Measurements from ENCODE around the gene RHBDD3.

RHBDD3 gene

DNA sequence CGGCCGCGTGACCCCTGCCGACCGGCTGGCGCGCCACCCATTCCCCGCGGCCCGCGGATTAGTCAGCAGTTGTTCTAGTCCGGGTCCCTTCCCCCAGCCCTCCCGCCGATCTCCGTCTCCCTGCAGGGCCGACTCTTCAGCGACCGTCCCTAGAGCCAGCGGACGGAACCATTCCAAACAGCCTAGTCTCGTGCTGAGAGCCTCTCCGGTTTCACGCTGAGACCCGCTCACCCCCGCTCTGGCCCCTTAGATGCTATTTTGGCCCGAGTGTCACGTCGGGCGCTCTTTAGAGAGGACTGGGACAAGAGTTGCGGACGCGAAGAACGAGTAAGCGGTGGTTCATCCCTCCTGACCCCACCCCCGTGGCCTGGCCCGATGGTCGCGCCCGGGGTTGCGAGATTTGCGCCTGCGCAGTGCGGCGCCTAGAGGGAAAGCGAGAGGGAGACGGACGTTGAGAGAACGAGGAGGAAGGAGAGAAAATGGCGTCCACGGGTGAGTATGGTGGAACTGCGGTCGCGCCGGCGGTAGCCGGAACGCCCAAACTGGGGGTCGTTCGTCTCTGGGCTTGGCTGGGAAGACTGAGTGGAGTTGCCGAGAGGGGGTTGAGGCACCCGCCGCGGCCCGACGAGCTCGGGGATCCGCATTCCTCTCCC is at the start of gene RHBDD3, which contains the start of gene EWSR1:
RHBDD3 (minus strand) TSS at position 124 of the 653 bp plus-strand sequence. CDS start 2,355 bp downstream, outside the sequence.
EWSR1 (plus strand) TSS at position 411 of the 653 bp plus-strand sequence; CDS start at position 480, 69 bp downstream.
- DNase-seq, result peak; percentile 77

DNA sequence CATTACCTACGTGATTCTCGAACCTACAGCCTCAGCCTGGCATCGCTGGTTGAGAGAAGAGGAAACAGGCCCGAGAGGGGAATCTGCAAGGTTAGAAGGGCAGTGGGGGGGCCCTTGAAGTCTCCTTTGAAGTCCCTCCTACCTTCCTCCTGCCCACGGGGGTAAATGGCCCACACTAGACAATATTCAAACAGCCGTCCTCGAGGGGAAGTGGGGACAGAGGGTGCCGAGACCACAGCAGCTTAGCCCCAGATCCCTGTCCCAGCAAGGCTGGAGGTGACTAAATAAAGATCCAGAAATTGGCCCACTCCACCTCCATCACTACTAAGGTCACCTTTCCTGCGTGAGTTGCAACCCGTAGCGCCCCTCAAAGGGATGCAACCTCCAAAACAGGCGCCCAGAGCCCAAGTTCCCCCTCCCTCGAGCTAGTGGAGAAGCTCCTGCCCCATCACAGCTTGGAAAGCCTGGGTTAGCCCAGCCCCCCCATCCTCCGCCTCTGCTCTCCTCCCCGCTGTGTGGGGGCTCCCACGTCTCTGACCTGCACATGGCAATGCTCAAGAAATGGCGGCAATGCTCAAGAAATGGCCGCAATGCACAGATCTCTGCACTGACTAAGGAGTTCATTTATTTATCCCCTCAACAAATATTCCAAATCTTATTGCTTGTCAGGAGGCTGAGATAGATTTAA is 48.5 kb upstream of the RHBDD3 start:
- DNase-seq, result no peak

DNA sequence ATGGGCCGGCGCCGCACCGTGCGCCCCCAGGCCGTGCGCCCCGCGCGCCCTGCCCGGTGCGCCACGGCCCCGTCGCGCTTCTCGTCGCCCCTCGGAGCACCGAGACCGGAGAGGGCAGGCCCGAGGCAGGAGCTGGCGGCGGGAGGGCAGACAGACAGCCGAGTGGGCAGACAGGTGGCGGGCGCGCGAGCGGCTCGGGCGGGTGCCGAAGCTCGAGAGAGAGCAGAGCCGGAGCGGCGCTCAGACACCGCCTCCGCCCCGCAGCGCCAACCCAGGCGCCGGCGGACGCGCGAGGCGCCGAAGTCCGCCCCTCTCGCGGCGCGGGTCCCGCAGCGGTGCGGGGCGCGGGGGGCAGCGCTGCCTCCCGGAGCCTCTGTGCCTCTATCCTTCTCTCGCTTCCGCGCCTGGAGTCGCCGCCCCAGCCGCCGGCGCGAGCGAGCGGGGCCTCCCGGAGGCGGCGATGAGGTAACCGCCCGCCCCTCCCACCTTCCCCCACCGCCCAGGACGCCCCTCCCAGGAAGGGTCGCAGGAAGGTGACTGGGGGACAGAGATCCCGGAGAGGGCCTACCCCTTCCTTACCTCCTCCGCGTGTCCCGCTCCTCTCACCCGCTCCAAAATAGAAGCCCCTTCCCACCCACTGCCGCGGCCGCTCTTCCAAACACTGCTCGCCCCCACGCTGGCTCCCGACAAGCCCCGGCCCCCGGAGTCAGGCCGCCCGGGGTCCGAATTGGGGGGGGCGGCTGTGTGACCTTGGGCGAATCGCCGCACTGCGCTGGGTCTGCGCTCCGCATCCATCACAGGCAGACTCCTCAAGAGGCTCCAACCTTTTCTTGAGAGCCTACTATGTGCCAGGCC is 47.7 kb upstream of the RHBDD3 start, which contains the start of gene RASL10A:
RASL10A (minus strand) TSS at position 412 of the 855 bp plus-strand sequence. CDS start 451 bp downstream, outside the sequence.
- DNase-seq, result no peak

DNA sequence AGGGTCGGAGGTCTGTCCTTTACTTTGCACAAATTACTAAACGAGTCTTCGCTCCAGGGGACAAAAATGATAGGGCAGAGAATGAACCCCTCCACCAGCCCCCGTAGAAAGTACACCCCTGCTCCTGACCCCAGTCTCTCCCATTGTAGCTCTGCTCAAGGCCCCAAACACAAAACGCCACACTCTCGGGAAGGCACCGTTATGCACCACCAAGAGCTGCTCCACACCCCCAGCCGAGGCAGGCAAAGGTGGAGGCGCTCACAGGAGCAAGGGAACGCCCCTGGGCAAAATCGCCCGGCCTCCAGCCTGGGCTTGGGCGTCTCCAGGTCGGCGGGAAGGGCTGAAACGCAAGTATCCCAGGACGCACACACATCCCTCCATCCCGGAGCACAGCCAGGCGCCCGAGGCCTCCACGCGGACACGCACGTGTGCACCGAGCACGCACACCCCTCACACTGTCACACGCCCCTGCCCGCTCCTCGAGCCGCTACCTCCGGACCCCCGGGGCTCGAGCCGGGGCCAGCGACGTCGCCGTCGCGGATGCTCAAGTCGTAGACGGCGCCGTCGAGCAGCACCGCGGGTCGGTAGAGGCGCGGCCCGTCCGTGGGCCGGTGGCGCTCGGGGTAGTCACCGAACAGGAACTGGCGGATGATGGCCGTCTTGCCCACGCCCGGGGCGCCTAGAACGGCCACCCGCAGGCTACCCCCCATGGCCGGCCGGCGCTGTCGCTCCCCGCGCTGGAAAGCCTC is 46.9 kb upstream of the RHBDD3 start:
- no peak for DNase-seq

DNA sequence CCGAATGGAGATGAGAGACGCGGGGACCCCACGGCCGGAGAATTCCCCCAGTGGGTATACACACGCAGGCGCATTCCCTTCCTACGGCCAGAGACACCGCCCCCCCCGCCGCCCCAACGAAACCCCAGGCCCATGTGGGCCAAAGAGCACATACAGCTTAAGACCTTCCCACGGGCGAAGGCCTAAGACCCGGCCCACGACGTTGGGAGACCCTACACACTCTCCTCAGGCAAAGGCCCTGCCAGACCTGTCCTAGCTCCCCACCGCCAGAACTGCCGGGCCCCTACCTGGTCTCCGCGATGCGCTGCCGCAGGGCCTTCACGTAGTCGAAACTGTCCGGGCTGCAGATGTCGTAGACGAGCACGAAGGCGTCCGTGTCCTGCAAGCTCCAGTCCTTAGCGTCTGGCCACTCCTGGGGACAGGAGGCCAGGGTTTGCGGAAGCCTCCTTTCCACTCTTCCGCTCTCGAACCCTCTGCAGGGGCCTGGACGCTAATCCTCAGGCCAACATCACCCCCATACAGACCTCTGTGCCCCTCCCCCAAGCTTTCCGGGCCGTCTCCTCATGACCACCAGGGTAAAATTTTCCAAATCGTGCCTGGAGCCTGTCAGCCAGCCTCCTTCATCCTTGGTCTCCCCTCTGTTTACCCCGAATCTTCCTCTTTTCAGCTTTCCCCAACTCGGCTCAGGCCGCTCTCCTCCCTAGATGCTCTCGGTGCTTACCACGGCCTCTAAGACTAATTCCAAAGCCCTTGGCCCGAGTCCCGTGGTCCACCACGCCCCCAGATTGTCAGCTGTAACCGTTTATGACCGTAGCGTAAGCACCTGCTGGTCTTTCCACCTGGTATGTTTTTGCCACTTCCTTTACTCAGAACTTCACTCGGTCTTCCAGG is 46.0 kb upstream of the RHBDD3 start:
- no peak for DNase-seq

DNA sequence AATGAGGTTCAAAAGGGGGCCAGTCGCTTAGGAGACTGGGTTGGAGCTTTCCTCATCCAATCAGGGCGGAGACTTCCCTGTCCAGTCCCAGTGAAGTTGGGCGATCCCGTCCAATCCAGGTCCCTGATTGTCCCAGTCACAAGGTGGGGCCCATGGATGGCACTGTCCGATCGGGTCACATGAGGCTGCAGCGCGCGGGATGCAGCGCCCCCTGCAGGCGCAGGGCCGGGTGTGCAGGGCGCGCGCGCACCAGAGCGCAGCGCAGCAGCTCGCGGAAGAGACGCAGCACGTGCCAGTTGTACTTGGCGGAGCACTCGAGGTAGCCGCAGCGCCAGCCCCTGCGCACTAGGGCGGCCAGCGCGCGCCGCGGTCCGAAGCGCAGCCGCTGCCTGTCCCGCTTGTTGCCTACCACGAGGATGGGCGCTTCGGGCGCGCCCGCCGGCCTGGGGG is 45.4 kb upstream of the RHBDD3 start:
- no peak for DNase-seq

DNA sequence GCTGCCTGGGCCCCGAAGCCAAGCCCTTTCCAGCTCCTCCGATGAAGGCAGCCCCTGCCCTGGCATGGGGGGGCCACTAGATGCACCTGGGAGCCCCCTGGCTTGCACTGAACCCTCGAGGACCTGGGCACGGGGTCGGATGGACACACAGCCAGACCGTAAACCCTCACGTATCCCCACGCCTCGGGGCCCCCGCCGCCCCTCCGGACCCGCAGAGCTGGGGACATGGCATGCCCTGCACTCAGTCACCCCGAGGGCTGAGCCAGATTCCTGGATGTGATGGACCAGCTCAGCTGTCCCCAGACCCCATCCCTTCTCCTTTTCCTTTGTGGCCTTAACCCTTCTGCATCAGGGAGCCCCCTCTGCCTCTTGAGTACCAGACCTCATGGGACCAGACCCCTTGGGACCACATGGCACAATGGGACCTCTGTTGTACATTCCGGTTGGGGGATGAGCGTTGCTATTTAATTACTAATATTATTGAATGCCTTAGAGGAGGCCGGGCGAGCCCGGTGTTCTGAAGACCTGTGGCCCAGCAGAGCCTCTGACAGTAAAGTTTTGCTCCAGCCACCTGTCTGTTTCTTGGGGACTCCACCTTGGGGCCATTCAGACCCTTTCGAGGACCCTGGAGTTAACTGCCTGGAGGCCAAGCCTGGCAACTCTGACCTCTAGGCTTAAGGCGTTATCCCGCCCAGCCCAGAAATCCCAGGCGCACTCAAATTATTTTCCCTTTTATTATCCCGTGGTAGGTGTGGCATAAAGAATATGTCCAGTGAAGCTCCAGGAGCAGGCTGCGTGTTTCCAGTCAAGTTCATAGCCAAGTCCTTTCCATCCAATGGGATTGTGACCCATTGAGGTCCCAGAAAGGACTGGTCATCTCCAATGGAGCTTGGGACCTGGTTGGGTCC is 44.7 kb upstream of the RHBDD3 start:
- no peak for DNase-seq

DNA sequence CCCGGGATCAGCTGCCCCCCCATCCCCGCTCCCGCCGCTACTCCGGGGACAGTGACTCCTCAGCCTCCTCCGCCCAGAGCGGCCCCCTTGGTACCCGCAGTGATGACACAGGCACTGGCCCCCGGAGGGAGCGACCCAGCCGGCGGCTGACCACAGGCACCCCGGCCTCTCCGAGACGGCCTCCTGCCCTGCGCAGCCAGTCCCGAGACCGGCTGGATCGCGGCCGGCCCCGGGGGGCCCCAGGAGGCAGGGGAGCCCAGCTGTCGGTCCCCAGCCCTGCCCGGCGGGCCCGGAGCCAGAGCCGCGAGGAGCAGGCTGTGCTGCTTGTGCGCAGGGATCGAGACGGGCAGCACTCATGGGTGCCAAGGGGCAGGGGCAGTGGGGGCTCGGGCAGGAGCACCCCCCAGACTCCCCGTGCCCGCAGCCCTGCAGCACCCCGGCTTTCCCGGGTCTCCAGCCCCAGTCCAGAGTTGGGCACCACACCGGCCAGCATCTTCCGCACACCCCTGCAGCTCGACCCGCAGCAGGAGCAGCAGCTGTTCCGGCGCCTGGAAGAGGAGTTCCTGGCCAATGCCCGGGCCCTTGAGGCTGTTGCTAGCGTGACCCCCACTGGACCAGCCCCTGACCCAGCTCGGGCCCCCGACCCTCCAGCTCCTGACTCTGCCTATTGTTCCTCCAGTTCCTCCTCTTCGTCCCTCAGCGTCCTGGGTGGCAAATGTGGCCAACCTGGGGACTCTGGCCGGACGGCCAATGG is 43.9 kb upstream of the RHBDD3 start:
- DNase-seq, result no peak

DNA sequence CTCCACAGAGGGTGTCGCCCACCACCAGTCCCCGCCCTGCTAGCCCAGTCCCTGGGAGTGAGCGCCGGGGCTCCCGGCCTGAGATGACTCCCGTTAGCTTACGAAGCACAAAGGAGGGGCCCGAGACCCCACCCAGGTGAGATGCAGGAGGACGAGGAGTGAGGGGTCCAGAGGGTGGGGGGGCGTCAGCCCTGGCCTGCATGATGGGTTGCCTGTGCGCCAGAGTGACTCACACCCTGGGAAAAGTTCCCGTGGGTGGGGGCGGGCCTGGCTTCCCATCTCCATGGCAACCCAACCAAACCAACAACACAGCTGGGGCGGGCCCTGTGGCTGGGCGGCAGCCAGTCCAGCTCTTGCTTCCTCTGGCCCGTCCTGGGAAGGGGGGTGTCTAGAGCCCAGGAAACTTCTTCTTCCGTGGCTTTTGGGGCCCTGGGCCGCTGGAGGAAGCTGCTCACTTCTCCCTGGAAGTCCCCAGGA is 43.1 kb upstream of the RHBDD3 start:
- DNase-seq, result peak; percentile 47

DNA sequence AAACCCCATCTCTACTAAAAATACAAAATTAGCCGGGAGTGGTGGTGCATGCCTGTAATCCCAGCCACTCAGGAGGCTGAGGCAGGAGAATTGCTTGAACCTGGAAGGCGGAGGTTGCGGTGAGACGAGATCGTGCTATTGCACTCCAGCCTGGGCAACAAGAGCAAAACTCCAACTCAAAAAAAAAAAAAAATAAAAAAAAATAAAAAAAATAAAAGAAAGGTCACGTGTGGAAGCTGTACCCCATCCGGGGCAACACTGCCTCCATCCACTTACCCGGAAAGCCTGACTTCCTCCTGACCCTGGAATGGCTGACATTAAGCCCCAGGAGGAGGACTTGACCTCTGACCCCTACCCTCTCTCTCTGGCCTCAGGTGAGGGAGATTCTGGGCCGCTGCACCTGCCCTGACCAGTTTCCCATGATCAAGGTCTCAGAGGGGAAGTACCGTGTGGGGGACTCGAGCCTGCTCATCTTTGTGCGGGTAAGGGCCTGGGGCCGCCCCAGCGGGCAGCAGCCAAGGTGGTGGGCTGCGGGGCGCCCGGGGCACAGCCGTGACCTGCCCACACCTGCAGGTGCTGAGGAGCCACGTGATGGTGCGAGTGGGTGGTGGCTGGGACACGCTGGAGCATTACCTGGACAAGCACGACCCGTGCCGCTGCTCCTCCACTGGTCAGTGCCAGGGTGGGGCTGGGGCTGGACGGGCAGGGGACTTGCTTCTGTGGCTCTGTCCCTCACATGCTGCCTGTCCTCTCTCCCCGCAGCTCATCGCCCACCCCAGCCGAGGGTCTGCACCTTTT is 42.5 kb upstream of the RHBDD3 start:
- DNase-seq, result no peak

DNA sequence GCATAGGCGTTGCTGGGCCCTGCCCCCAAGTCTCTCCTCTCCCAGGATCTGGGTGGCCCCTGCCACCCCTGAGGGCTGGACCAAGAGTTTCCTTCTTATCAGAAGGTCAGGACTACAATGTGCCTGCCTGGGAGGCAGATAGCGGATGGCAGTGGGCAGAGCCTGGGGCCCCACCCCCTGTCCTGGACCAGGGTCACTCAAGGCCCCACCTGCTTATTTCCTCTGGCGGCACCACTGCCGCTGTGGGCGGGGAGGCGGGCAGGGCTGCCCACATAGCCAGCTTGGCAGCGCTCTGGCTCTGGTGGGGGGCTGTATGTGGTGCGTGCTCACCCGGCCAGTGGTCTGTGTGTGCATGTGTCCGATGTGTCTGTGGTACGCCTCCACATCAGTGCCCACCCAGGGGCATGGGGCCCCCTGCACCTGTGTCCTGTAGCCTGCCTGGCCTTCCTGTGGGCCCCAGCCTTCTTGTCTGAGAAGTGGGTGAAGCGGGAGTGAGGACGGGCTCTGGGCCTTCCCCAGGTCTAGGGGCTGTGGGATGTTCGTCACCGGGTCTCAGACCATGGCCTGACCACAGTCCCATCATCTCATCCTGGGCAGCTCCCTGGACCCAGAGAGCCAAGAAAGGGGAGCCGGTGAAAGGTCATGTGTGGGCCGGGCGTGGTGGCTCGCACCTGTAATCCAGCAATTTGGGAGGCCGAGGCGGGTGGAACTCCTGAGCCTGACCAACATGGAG is 41.7 kb upstream of the RHBDD3 start:
- no peak for DNase-seq

DNA sequence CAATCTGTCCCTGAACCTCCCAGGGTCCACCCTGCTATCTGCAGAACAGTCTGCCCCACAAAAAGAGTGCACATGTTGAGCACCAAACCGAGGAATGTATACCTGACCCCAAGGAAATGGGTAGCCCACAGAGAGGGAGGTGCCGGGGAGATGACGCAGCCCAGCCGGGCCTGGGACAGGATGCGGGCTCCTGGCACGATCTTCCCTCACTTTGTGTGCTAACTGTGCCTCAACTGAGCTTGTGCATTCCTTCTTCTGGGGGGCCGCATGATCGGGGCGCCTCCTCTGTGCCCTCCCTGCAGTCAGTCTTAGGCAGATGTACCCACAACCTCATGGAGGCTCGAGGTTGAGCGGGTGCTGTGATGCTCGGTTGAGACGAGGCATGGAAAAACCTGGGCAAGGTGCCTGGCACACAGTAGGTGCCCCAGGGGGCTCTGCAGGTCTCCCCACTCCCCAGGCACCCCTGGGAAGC is 41.0 kb upstream of the RHBDD3 start:
- no peak for DNase-seq

DNA sequence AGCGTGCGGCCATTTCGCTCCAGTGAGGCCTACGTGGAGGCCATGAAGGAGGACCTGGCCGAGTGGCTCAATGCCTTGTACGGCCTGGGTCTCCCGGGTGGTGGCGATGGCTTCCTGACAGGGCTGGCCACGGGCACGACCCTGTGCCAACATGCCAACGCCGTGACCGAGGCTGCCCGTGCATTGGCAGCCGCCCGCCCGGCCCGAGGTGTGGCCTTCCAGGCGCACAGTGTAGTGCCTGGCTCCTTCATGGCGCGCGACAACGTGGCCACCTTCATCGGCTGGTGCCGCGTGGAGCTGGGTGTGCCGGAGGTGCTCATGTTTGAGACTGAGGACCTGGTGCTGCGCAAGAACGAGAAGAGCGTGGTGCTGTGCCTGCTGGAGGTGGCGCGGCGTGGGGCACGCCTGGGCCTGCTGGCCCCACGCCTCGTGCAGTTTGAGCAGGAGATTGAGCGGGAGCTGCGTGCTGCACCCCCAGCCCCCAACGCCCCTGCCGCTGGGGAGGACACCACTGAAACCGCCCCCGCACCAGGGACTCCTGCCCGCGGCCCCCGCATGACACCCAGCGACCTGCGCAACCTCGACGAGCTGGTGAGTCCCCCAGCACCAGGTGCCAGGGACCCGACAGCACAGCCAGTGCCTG is 40.5 kb upstream of the RHBDD3 start:
- DNase-seq, result no peak

DNA sequence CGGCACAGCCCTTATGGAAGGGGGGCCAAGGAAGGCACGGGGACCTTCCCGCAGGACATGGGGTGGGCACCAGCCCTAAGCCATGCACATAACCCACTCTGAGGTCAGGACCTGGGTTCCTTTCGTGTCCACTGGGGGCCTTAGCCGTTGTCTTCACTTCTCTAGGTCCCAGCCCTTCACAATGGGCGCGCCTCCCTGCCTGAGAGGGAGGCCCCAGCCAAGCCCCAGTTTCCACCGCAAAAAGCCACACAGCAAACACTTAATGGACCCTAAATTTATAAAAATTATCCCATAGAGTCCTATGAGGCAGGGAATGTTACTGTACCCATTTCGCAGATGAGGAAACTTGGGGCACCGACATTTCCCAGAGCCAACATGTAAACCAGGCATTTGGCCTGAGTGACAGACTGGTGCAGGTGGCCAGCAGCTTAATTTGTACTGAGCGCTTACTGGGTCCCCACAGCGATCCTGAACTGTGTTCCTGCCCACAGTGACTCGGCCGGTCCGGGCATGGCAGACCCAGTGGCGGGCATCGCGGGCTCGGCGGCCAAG is 39.9 kb upstream of the RHBDD3 start:
- no peak for DNase-seq

DNA sequence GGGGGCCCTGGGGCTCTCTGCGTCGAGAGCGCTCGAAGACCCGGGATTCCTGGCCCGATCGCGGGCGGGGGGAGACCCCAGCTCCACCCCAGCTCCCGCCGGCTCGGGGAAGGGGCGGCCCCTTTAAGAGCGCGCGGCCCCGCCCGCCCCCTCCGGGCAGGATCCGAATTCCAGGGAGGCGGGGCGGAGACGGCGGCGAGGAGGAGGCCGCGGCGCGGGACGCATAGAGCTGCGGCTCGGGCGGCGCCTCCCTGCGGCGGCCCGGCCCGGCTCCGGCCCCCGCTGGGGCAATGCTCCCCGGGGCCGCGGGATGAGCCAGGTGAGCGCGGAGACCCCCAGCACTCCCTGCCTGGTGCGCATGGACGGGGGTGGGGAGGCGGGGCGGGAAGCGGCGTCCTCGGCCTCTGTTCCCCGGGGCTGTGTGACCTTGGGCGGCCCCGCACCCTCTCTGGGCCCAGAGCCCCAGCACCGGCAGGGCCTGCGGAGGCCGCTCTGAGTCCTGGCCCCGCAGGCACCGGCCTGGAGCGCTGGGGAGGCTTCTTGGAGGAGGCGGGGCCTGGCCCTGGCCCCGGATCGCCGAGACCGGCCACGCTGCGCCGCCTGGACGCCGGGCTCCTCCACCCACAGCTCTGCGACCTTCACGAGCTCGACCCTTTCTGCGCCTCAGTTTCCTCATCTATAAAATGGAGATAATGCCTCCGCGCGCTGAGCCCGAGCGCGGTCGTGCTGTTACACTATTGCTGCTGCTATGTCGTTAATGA is 39.2 kb upstream of the RHBDD3 start:
- DNase-seq, result no peak
